RKO (cell line): ENCODE measurements around the gene ROBO2.
"Not testable (repeated sequence)": the region's sequence is repeated elsewhere in the genome, so short reads cannot be mapped to it uniquely, and the experiment has no call there.

Experiments
- DNase-seq: peaks from one replicate; pipeline ENCODE4 v3.0.0-alpha.2; 2016; ENCODE audit warnings: low spot score

ROBO2 gene

GRCh38 chr3:77338195-77338594 is 298.3 kb downstream of the ROBO2 start:
- no peak for DNase-seq

GRCh38 chr3:77342027-77342426 is 302.1 kb downstream of the ROBO2 start:
- DNase-seq: no peak

- no peak for DNase-seq
These were observed 302.8 kb downstream of the ROBO2 start for GRCh38 chr3:77342688-77343087.

- no peak for DNase-seq
These were observed 305.1 kb downstream of the ROBO2 start for GRCh38 chr3:77345009-77345408.

GRCh38 chr3:77348244-77348855 is 308.5 kb downstream of the ROBO2 start:
- DNase-seq: peak; percentile 51

- DNase-seq: no peak
These were observed 315.1 kb downstream of the ROBO2 start for GRCh38 chr3:77354958-77355357.

GRCh38 chr3:77362936-77363335 is 323.0 kb downstream of the ROBO2 start:
- DNase-seq: no peak

- no peak for DNase-seq
These were observed 325.3 kb downstream of the ROBO2 start for GRCh38 chr3:77365152-77365551.

- DNase-seq: no peak
These were observed 330.5 kb downstream of the ROBO2 start for GRCh38 chr3:77370413-77370812.

- no peak for DNase-seq
These were observed 332.1 kb downstream of the ROBO2 start for GRCh38 chr3:77372018-77372417.

GRCh38 chr3:77372634-77373346 is 332.9 kb downstream of the ROBO2 start:
- DNase-seq: no peak

GRCh38 chr3:77373619-77374018 is 333.7 kb downstream of the ROBO2 start:
- no peak for DNase-seq

GRCh38 chr3:77376511-77376910 is 336.6 kb downstream of the ROBO2 start:
- no peak for DNase-seq

- DNase-seq: no peak
These were observed 337.8 kb downstream of the ROBO2 start for GRCh38 chr3:77377717-77378116.

GRCh38 chr3:77380136-77380535 is 340.2 kb downstream of the ROBO2 start:
- no peak for DNase-seq

- no peak for DNase-seq
These were observed 341.5 kb downstream of the ROBO2 start for GRCh38 chr3:77381431-77381830.

- DNase-seq: no peak
These were observed 352.3 kb downstream of the ROBO2 start for GRCh38 chr3:77392181-77392580.

- DNase-seq: no peak
These were observed 354.1 kb downstream of the ROBO2 start for GRCh38 chr3:77394046-77394445.

GRCh38 chr3:77404871-77405270 is 365.0 kb downstream of the ROBO2 start:
- DNase-seq: no peak

GRCh38 chr3:77407441-77407840 is 367.5 kb downstream of the ROBO2 start:
- no peak for DNase-seq

- DNase-seq: not testable (repeated sequence)
These were observed 370.4 kb downstream of the ROBO2 start for GRCh38 chr3:77410334-77410733.

- no peak for DNase-seq
These were observed 371.4 kb downstream of the ROBO2 start for GRCh38 chr3:77411334-77411733.

GRCh38 chr3:77412021-77412438 is 372.1 kb downstream of the ROBO2 start:
- no peak for DNase-seq

GRCh38 chr3:77412584-77412983 is 372.7 kb downstream of the ROBO2 start:
- DNase-seq: no peak
